Kidney epithelial cell (primary cell): ENCODE results near the gene UGT1A7. TPM values are rescaled to one million over a fixed set of nuclear protein-coding genes. Genes with fewer than 3 reads are reported as not detected.

ENCODE experiments used
- DNase-seq: peaks from one replicate; pipeline ENCODE4 v3.0.0-alpha.2; 2010; ENCODE audit warnings: low read depth
- H3K27me3 ChIP-seq: 2 replicates; pipeline ENCODE4 v1.6.0; 2011; ENCODE audit warnings: low read length; ENCODE audit not compliant: control insufficient read depth, insufficient read depth
- H3K36me3 ChIP-seq: 2 replicates; pipeline ENCODE4 v1.5.1; 2011; ENCODE audit warnings: low read length; ENCODE audit not compliant: control insufficient read depth, insufficient read depth
- H3K4me3 ChIP-seq: 2 replicates; pipeline ENCODE4 v1.5.1; 2011; ENCODE audit warnings: low read depth, mild to moderate bottlenecking, control low read depth, low read length
- total RNA-seq: library from RNA; depleted of rRNA; stranded (reverse); fragments of >200 nt; gene quantifications from 2 replicates; pipeline ENCODE4 v1.2.3, GENCODE V29; 2015
- TF ChIP-seq, protein P1 (sequence below): IDR thresholded peaks from 2 replicates; pipeline ENCODE4 v1.5.1; 2011; ENCODE audit warnings: mild to moderate bottlenecking, moderate library complexity, low read length, control low read depth, inconsistent platforms; ENCODE audit not compliant: insufficient read depth, poor library complexity, severe bottlenecking

Gene UGT1A7
- total RNA-seq, 1 donor from 2014 or later = not detected

GRCh38 chr2:233816771-233817170 lies 135.1 kb downstream of the UGT1A7 start:
- Histone ChIP-seq H3K4me3 (no peak overlapping the region), H3K27me3 (no peaks in the 10 kb centered on the region), H3K36me3 (no peaks in the 10 kb centered on the region)
- no peak for DNase-seq
- TF ChIP-seq, protein P1, sequence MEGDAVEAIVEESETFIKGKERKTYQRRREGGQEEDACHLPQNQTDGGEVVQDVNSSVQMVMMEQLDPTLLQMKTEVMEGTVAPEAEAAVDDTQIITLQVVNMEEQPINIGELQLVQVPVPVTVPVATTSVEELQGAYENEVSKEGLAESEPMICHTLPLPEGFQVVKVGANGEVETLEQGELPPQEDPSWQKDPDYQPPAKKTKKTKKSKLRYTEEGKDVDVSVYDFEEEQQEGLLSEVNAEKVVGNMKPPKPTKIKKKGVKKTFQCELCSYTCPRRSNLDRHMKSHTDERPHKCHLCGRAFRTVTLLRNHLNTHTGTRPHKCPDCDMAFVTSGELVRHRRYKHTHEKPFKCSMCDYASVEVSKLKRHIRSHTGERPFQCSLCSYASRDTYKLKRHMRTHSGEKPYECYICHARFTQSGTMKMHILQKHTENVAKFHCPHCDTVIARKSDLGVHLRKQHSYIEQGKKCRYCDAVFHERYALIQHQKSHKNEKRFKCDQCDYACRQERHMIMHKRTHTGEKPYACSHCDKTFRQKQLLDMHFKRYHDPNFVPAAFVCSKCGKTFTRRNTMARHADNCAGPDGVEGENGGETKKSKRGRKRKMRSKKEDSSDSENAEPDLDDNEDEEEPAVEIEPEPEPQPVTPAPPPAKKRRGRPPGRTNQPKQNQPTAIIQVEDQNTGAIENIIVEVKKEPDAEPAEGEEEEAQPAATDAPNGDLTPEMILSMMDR = no peak

GRCh38 chr2:233817361-233817911 lies 135.7 kb downstream of the UGT1A7 start:
- no peaks in the 10 kb centered on the region for H3K36me3 ChIP-seq
- DNase-seq = no peak
- no peak overlapping the region for H3K4me3 ChIP-seq
- no peaks in the 10 kb centered on the region for H3K27me3 ChIP-seq
- TF ChIP-seq, protein P1 = no peak

DNA sequence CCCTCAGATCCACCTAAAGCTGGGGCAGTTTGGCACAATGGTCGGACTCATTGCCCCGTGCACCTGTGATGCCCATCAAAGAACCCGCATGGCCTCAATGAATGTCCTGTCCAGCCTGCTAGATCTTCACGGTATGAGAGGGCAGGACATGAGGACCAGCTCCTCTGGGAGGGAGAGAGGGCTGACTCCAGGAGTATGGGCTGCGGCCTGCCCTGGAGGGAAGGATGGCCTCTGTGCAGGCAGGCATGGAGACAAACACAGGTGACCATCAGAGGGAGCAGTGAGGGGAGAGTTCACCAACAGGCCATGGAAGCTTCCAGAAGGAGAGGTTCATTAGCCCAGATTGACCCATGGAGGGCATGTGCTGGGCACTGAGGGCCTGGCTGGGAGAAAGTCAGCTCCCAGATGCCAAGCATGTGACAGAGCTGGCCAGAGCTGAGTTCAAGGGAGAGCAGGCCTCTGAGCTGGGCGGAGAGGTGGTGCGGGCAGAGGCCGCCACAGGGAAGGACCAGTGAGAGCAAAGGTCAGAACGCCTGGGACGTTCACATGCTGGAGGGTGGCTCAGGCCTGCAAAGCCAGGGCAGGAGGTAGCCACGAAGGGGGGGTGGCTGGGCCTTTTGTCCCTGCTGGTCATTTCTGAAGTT lies 136.4 kb downstream of the UGT1A7 start:
- no peak for DNase-seq
- Histone ChIP-seq H3K4me3 (no peak overlapping the region), H3K27me3 (no peaks in the 10 kb centered on the region), H3K36me3 (no peaks in the 10 kb centered on the region)
- TF ChIP-seq, protein P1 = no peak

DNA sequence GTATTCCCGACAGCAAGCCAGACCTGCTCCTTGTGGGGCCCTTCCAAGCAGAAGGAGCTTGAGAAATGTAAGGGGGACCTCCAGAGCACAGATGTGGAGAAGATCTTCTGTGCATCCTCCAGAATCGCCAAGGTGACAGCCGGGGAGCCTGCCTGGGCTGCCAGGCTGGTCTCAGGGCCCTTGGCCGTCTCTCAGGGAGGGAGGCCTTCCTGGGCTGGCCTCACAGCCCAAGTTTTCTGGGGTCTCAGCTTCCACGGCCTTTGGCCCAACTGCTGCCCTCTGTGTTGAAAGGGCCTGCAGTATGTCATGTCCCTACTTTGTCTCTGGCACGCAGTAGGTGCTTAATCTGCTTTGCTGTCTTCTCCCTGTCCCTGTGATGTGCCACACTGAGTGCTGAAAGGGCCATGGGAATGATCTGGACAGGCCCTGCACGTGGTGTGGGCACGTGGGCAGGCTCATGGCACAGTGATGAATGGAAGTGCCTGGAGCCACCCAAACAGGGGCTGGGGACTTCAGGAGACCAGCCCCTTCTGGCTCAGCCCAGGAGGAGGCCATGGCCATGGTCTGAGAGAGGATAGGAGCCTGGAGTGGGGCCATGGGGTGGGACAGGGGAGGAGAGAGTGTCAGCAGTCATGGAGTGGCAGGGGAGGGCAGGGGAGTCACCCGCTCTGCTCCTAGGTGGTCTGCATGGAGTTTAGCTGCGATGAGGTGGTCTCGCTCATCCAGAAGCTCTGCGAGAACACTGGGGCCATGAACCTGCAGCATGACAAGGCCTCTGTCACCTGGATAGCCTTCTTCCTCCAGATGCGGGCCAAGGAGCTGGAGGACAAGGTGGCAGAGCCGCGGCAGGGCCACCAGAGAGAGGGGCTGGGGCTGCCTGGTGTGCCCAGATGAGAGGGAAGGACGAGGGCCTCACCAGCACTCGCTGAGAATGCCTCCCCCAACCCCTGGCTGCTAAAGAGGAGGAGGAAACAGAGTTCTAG lies 137.2 kb downstream of the UGT1A7 start:
- no peaks in the 10 kb centered on the region for H3K27me3 ChIP-seq
- no peak for DNase-seq
- TF ChIP-seq, protein P1 = no peak
- H3K36me3 ChIP-seq = no peaks in the 10 kb centered on the region
- H3K4me3 ChIP-seq = no peak overlapping the region

- DNase-seq = no peak
- no peaks in the 10 kb centered on the region for H3K27me3 ChIP-seq
- TF ChIP-seq, protein P1 = no peak
- H3K36me3 ChIP-seq = no peaks in the 10 kb centered on the region
- H3K4me3 ChIP-seq = no peak overlapping the region
Observed at GRCh38 chr2:233819884-233820773, 138.4 kb downstream of the UGT1A7 start.
